ENCODE results near the gene MGAT5B.

The MGAT5B gene

DNA sequence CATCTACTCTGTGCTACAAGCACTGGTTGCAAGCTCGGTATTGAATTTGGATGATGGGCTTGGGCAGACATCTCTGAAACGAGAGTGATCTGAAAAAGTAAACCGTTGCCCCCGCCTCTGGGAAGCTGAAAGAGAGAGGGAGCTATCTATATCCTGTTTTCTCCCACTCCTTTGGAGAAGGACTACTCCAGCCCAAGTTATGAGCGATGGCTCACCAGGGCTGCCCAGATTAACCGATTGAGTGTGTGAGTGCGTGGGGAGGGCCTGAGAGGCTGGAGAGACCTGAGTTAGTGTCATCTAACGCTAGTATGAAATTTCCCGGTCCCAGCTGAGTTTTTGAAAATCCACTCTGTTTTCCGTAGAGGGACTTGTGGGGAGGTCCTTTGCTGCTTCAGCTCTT is 11.5 kb downstream of the MGAT5B start:
- DNase-seq (ENCODE audit: low read depth in 2 of 2): no peak

DNA sequence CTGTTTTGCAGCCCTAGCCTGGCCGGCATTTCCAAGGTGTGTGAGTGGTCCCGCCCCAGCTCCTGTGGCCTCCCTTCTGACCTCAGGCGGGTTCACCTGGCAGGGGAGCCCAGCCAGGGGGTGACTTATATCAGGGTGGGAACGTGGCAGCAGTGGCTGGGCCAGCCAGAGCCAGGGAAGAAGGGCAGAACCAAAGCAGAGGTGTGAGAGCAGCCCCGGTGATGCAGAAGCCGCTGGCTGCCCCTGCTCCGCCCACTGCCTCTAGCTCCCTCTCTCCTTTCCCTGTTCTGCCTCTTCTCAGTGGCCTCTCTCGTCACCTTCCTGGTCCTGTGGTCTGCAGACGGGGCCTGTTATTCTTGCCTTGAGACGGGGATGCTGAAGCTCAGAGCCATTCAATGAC is 12.1 kb downstream of the MGAT5B start:
- no peak for DNase-seq (ENCODE audit: low read depth in 2 of 2)

DNA sequence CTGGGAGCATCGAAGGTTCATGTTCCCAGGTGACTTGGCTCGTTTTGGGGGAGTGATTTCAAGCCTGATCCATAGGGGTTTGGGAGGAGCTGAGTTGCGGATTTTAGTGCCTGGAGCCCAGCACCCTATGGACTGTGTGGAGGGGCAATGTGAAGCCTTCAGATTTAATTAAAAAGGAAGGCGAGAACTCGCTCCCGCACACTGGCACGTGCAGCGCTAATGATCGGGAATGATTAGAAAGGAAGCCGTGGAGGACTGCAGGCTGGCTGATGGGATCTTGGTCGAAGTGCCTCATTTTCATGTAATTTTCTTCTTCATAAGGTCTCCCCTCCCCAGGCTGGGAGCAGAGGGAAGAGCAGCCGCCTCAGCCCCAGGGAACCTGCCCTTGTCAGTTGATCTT is 12.8 kb downstream of the MGAT5B start:
- no peak for DNase-seq (ENCODE audit: low read depth in 2 of 2)

DNA sequence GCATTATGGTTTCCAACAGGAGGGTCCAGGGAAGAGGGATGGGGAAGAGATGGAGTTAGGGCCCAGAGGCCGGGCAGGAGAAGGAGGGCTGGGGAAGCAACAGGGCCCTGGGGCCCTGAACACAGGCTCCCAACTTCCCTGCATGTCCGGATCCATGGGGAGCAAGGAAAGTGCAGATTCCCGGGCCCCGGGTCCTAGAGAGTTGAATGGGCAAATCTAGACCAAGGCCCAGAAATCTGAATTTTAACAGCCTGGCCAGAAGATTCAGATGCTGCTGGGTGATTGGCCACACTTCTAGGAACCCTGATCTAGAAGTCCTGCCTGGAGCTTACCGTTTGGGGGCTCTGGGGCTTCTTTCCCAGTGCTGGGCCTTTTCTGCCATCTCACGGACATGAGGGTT is 13.2 kb downstream of the MGAT5B start:
- DNase-seq (ENCODE audit: low read depth in 2 of 2): no peak

DNA sequence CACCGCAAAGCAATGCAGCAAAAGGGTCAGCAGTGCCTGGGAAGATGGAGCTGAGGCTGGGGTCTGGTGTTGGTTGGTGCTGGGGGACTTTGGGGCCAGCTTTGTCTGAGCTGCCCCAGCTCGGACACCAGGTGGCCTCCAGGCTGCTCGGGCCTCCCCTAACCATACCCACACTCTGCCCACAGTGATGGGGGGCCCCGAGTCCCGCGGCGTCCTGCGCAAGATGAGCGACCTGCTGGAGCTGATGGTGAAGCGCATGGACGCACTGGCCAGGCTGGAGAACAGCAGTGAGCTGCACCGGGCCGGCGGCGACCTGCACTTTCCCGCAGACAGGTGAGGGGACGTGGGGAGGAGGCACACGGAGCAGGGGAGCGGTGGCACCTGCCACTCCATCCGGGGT is 13.8 kb downstream of the MGAT5B start:
- DNase-seq (ENCODE audit: low read depth in 2 of 2): no peak

DNA sequence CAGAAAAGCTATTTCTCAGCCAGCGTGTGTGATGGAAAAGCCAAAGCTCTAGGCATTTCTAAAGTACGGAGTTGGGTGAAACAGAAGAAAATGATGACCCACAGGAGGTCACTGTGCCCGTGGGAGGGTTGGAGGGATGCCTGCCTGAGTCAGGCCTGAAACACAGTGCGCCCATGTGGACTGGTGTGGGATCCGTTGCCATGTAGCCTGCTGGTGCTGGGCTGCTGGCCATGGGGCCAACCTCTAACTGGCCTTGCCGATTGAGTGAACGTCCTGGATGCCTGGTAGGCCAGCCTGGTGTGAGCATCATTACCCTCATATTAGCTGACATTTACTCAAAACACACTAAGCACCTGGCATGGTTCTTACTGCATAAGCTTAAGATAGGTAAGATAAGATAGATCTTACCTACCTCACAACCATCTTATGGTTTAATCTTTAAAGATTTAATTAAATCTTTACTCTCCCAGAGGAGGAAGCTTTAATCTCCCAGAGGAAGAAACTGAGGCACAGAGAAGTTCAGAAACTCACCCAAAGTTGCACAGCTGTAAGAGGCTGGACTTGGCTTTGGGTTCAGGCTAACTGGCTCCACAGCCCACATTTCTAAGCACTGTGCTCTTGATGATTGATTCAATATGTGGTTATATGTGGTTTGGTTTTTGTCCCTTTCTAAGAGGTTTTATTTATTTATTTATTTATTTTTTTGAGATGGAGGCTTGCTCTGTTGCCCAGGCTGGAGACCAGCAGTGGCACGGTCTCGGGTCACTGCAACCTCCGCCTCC is 15.7 kb downstream of the MGAT5B start:
- DNase-seq (ENCODE audit: low read depth in 2 of 2): no peak

DNA sequence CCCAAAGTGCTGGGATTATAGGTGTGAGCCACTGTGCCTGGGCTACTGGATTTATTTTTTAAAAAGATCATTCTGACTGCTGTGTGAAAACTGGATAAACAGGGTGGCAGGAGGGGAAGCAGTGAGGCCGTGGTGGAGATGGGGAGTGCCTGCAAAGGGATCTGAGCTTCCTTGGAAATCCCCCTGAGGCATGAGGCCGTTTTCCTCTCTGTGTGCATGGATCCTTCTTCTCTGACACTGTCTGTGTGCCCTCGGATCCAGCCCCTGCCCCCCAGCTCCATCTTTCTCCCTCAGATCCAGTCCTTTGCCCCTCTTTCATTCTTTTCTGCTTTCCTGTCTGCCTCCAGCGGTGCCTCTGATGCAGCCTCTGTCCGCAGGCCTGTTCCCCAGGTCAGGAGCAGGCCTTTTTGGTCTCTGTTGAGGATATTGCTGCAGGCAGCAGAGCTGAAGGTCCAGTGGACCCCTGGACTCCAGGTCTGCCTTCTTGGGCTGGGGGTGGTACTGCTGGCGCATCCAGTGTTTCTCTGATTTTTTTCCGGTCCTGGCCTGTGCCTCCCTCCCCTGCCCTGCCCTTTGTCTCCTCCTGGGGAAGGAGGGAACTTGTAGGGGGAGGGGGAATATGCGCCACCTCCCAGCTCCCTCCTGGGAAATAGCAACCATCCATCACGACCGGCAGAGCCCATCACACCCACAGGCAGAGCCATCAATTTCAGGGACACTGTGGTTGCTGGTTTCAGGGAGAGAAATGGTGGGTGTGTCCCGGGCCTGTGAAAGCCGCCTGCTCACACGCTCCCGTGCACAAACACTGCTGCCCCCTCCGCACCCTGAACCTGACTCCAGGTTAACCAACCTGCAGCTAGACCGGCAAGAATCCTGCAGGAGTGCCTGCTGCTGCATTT is 17.0 kb downstream of the MGAT5B start:
- DNase-seq (ENCODE audit: low read depth in 2 of 2): no peak

DNA sequence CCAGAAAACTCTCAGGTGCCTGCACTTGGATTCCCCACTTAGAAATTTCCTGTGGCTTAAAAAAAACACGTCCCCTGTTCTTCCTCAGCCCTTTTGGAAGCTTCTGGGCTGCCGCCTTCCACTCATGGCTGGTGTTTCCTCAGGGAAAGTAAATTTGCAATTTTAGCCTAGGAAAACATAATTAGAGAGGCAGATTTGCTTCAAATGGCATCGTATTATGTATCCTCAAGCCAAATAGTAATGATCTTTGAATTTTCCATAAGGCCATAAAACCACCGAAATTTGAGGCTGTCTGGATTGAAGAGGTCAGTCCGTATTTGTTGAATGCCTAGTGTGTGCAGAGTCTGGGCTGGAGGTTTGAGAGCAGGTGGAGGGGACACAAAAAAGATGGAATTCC is 17.7 kb downstream of the MGAT5B start:
- no peak for DNase-seq (ENCODE audit: low read depth in 2 of 2)

DNA sequence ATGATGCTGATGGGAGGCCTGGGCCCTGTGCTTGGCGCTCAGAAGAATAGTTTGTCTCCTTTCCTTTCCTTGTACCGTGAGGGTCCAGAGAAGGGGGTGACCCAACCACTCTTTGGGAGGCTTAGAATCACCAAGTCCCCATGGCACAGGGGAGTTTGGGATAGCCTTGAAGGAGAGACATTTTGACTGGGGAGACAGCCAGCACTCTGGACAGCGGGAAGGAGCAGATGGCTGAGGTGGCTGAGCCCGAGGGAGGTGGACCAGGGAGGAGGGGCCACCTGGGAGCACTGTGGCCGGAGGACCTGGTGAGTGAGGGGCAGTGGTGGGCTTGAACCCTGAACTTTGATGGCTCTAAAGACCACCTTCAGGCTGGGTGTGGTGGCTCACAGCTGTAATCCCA is 18.2 kb downstream of the MGAT5B start:
- no peak for DNase-seq (ENCODE audit: low read depth in 2 of 2)

DNA sequence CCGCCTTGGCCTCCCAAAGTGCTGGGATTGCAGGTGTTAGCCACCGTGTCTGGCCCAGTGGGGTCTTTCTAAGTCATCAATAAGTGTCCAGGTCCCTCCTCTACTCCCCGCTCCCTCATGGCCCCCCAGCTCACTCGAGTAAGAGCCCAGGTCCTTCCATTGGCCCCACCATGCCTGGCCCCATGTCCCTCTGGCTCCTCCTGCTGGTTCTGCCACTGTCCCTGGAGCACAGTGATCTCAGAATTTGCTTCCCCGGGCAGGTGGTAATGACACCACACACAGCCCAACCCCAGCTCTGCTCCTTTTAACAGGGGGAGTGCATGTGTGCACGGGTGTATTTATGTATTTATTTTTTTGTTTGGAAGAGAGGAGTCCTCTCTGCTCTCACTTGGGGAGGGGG is 19.6 kb downstream of the MGAT5B start:
- DNase-seq (ENCODE audit: low read depth in 2 of 2): no peak

DNA sequence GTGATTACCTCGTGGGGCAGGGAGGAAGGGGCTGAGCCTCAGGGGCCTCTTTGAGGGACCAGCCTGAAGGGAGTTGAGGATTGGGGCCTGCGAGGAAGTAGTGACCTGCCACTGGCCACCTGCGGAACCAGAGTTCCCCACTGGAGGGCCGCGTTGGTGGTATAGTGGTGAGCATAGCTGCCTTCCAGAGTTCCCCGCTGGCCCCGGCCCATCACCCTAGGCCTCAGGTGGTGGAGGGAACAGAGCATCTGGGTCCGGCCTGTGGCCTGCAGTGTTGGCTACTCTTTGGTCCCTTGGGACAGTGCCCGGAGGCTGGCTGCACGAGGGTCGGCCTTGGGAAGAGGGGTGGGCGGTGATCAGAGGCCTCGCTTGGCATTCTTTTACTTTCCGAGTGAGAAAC is 20.5 kb downstream of the MGAT5B start:
- DNase-seq (ENCODE audit: low read depth in 2 of 2): no peak

DNA sequence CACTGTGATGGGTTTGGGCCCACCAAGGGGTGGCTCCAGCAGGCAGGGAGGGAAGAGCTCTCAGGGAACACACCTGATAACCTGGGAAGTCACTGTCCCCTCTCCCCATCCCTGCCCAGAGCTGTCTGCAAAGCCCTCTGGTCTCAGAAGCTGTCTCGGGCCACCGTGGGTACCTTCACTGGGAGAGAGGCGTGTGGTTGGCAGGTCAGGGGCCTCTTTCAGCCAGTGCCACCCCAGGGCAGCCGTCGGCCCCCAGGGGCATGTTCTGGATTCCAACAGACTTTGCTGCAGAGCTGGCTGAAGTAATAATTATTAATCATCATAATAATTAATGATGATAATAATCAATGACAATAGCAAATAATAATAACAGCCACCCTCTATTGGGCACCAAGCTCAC is 21.1 kb downstream of the MGAT5B start:
- no peak for DNase-seq (ENCODE audit: low read depth in 2 of 2)

DNA sequence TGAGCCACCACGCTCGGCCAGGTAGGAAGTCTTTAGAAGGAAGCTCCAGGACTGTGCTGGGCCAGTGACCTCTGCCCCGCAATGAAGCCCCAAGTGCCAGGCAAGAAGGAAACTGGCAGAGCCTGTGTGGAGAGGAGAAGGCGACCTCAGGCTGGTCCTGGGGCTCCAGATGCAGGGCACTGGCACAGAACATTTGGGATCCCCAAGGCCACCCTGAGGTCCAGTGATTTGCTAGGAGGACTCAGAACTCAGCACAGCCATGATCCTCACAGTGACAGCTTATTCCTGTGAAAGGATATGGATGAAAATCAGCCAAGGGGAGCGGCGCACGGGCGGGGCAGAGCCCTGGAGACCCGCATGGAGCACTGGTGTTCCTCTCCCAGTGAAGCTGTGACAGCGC is 24.1 kb downstream of the MGAT5B start:
- DNase-seq (ENCODE audit: low read depth in 2 of 2): no peak

DNA sequence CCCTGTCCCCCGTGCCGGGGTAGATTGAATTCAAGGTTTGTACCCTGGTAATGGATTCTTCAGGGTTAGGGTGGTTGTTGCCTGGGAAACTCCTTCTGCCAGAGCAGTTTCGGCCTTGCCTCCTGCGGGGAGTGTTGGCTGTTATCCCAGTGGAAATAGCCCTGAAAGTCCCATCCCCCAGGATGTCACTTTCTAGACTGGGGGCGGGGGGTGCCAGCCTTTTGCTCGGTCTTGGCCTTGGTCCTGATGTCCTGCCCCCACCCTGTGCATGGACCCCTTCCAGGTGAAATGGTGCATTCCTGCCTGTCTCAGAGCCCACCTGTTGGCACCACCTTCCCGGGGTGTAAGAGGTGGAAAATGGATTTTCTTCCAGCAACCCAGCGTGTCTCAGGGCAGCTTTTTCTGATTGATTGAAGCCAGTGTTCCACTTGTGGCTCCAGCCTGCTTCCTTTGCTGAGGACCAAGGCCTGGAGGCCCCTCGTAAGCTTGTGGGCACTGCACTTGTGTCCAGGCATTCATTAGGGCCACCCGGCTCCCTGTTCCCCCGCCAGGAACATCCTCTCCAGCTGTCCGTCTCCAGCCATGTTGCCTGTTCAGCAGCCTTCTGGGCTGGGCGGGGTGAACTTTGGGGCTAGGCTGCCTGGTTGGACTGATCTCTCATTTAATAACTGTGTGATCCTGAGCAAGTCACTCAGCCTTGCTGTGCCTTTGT is 25.6 kb downstream of the MGAT5B start:
- no peak for DNase-seq (ENCODE audit: low read depth in 2 of 2)

DNA sequence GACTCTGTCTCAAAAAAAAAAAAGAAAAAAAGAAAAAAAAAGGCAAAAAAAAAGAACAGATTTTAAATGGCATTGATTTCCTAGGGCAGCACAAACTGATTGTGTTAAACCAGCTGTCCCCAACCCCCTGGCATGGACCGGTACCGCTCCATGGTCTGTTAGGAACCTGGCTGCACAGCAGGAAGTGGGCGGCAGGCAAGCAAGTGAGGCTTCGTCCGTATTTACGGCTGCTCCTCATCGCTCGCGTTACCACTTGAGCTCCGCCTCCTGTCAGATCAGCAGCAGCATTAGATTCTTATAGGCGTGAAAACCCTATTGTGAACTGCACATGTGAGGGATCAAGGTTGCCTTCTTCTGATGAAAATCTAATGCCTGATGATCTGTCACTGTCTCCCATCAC is 26.6 kb downstream of the MGAT5B start:
- DNase-seq (ENCODE audit: low read depth in 2 of 2): no peak

DNA sequence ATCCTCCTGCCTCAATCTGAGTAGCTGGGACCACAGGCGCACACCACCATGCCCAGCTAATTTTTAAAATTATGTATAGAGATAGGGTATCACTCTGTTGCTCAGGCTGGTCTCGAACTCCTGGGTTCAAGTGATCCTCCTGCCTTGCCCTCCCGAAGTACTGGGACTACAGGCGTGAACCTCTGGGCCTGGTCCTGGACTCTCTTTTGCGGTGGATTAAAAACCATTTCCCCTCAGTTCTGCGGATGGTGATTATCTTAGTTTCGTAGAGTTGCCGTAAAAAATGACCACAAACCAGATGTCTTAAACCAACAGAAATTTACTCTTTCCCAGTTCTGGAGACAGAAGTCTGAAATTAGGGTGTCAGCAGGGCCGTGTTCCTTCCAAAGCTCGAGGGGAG is 28.8 kb downstream of the MGAT5B start:
- no peak for DNase-seq (ENCODE audit: low read depth in 2 of 2)

DNA sequence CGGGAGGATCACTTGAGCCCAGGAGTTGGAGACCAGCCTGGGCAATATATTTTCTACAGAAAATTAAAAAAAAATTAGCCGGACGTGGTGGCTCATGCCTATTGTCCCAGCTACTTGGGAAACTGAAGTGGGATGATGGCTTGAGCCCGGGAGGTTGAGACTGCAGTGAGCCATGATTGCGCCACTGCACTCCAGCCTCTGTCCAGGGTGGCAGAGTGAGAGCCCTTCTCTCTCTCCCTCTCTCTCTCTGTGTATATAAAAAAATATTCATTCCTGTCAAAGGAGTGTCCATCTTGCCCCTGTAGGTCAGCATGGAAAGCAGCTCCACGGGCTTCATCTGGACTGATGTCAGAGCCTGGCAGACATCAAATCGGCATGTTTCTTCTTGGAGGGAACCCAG is 31.2 kb downstream of the MGAT5B start:
- DNase-seq (ENCODE audit: low read depth in 2 of 2): no peak

DNA sequence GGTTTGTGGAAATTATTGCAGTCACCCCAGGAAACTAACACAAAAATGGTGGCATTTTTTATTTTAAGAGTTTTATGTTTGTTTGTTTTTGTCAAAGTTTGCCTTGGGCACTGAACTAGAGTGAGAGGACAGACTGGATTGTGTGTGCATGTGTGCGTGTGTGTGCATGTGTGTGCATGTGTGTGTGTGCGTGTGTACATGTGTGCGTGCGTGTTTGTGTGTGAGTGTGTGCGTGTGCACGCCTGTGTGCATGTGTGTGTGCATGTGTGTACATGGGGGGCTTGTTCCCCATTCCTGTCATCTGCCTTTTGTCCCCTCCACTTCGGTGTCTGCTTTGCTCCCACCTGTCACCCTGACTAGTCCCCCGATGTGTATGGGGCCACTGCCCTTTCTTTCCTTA is 32.5 kb downstream of the MGAT5B start:
- no peak for DNase-seq (ENCODE audit: low read depth in 2 of 2)

DNA sequence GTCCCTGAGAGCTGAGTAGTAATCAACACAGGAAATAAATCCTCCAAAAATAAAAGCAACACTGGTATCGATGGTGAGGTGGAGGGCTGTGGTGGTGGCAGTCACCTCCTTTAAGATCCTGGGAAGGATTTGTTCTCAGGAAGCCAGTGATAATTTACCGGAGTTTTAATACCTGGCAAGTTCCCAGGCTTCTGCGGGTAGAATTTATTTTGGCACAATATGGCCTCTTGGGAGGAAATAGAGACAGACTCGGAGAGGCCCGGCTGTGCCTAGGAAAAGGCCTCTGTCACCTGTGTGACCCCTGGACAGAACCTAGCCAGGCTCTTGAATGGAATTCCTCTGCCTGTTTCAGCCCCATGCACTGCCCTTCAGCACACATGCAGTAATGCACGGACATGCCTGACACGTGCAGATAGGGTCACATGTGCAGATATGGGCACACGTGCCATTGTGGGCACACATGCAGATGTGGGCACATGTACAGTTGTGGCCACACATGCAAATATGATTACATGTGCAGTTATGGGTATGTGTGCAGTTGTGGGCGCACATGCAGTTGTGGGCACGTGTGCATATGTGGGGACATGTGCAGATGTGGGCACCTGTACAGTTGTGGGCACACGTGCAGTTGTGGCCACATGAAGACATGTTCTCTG is 33.5 kb downstream of the MGAT5B start:
- DNase-seq (ENCODE audit: low read depth in 2 of 2): no peak

DNA sequence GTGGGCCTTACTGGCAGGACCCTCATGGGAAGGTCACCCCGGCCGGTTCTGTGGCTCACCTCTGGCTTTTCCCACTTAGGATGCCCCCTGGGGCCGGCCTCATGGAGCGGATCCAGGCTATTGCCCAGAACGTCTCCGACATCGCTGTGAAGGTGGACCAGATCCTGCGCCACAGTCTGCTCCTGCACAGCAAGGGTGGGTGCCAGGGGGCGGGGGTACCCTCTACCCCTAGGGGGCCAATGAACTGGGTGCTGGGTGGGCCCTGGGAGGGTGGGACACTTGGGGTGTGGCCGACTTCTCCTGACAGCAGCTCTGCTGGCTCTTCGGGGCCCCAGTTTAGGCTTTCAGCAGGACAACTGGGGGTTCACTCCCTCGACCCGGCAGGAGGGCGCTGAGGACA is 34.3 kb downstream of the MGAT5B start:
- DNase-seq (ENCODE audit: low read depth in 2 of 2): no peak

DNA sequence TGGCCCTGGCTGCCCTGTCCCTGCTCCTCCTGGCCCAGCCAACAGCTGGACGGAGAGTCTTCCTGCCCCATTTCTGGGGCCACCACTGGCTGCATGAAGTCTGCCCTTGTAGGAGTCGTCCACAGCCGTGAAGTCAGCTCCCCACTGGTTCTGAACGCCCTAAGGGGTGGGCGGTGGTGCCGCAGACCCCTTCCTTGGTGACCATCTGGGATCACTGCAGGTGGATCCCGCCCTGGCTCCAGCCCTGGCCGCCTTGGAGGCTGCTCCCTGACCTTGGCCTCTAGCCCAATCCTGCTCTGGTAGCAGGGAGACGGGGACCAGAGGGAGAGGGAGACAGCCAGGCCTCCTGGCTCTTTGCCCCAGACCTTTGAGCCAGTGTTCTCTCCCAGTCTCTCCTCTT is 35.4 kb downstream of the MGAT5B start:
- DNase-seq (ENCODE audit: low read depth in 2 of 2): no peak

DNA sequence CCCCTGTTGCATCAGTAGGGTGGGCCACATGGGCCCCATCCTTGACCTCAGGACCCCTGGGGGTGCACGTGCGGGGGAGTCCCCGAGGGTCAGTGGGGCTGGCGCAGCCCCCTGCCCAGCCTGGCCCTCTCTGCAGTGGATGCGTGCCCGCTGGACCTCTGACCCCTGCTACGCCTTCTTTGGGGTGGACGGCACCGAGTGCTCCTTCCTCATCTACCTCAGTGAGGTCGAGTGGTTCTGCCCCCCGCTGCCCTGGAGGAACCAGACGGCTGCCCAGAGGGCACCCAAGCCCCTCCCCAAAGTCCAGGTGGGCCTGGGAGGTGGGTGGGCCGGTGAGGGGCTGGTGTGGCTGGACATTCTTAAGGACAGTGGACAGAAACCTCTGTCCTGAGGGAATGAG is 35.9 kb downstream of the MGAT5B start:
- no peak for DNase-seq (ENCODE audit: low read depth in 2 of 2)

Measured in stimulated activated CD4-positive, alpha-beta T cell treated with anti-CD3 and anti-CD28 coated beads, Interleukin-4, amount 100 ng/mL, for 48 hours (primary cell).